Hepatic stellate cell (primary cell): ENCODE measurements around the gene CAPN2.
"Not testable (repeated sequence)": the region's sequence is repeated elsewhere in the genome, so short reads cannot be mapped to it uniquely, and the experiment has no call there.

Experiments
- DNase-seq: peaks from one replicate; pipeline ENCODE4 v3.0.0; 2011; ENCODE audit warnings: low spot score

The CAPN2 gene

DNA sequence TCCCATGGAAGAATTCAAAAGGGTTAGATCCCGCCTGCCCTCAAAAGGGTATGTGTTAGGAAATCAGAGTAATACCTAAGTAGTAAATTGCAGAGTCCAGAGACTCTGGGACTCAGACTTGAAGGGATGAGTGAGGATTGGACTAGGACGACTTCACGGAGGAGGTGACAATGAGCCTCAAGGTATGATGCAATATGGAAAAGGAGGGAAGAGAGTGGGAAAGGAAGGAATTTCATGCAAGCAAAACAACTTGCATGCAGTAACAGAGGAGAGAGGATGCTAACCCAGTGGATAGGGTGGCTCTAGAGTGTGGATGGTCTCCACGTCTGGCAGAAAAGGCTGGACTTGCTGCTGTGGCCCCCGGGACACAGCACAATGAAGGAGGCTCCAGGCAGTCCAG is 4.8 kb downstream of the CAPN2 start:
- DNase-seq: no peak

DNA sequence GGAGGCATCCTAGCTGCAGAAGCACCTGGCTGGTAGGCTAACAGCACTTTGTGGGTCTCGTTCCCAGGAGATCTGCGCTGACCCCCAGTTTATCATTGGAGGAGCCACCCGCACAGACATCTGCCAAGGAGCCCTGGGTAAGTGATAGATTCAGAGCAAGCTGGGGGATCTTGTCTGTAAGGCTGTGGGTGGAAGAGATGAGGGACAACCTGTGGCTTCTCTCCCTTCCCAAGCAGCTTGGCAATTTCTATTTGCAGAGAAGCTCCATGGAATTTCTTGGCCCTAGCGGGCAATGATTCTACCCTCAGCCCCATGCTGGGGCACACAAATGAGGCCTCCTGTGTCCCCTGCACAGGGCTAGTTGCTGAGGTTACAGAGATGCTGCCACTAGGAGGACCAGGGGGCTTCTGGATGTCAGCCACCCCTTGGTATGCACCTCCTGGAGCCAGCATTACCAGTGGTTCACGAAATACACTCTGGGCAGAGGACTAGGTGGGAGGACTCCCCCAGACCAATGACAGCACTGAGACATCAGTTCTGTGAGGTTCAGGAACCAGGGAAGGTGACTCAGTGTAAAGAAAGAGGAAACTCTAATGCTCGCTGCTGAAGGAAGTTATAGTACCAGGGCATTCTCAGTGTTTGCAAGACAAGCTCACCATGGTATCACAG is 5.5 kb downstream of the CAPN2 start:
- DNase-seq: no peak

DNA sequence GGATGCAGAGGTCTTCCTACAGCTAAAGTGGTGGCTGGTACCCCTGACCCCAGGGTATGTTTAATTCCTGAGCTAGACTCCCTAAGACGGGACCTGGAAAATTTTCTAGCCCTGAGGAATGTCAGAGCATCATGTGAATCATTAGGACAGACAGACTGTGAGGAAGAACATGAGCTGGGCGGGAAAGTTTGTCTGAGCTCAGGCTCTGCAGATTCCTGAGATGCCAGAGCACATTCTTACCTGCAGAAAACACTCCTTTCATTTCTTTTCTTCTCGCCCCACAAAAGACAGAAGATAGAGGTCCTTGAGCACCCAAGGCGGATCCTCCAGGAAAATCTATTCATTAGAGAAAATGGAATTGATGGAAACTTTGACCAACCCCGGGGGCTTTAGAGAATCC is 6.5 kb downstream of the CAPN2 start:
- DNase-seq: no peak

DNA sequence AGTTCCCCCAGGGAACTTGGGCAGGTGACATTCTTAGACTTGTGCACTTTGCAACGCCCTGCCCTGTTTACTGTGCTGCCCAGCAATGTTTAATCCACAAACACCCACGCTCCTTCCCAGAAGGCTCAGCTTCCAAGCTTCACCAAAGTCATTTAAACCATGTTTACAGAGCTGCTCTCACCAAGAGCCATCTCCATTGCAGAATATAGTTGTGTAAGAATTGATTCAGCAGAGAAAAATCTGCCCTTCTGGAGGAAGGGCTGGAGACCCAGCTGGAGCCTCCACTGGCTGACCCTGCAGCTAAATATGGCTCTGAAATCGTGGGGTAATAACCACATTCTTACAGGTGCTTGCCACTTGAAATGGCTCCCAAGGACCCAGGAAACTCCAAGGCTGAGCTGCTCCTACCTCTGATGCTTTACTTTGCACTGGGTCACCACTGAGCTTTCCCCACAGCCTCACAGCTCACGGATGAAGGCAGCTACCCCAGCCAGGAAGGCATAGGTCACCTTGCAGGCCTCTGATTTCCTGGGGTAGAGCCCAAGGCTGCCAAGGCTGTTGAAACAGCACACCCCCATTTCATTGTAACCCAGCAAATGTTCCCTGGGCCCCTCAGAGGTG is 8.7 kb downstream of the CAPN2 start:
- DNase-seq: no peak

DNA sequence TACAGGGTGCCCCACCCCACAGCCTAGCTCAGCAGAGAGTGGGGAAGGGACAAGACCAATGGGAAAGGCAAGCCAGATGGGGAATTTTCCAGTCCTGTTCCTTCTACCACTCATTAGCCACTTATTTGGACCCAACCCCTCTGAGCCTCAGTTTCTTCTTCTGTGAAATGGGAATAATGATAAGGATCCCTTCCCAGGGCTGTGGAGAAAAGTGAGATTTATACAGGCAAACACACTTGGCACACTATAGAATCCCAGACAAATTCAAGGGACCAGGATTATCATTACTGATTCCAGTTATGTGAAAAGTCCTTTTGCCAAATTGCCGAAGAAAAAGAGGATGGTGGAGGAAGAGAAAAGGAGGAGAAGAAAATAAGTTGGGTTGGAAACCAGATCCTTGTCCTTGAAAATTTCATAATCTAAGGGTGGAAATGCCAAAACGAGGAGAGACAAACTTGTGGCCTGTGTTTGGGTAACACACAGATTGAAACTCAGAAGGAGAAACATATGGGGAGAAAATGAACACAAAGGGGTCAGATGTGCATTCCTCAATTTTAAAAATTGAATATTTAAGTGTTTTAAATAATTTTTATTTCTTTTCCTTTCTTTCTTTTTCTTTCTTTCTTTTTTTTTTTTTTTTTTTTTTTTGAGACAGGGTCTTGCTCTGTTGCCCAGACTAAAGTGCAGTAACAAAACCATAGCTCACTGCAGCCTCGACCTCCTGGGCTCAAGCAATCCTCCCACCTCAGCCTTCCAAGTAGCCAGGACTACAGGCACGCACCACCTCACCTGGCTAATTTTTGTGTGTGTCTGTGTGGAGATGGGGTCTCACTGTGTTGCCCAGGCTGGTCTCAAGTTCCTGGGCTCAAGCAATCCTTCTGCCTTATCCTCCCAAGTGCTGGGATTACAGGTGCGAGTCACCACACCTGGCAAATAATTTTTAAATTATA is 9.6 kb downstream of the CAPN2 start:
- no peak for DNase-seq

DNA sequence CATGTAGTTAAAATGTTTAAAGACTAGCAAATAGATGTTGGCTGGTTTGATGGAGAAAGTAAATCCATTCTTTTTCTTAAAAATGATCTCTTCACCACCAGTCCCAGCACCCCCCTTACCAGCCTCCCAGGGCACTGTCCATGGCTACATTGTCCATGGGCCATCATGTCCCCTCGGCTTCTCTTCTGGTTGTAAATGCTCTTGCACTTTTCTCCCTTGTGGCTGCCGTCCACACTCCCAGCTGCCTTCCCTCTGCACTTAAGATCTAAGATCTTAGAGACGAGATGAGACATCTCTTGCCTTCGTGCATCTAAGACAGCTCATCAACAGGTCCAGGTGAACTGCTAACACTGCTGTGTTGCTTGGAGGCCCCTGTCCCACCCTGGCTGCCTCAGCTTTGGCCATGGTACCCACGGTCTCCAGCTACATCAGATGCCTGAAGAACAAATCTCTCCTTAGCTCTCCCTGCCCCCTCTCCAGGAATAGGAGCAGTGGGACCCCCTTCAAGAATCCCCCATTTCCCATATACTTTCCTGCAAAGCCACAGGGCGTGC is 11.1 kb downstream of the CAPN2 start:
- DNase-seq: no peak

DNA sequence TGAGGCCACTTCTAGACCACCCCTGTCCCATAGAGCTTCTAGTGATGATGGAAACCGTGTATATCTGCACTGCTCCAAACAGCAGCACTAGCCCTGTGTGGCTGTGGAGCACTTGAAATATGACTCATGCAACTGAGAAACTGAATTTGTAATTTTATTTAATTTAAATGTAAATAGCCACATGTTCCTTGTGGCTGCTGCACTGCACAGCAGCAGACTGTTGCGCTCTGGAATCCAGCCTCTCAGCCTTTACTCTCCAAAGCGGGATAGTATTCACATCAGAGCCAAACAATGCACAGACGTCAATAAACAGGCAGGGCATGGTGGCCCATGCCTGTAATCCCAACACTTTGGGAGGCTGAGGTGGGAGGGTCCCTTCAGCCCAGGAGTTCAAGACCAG is 12.0 kb downstream of the CAPN2 start:
- DNase-seq: no peak

DNA sequence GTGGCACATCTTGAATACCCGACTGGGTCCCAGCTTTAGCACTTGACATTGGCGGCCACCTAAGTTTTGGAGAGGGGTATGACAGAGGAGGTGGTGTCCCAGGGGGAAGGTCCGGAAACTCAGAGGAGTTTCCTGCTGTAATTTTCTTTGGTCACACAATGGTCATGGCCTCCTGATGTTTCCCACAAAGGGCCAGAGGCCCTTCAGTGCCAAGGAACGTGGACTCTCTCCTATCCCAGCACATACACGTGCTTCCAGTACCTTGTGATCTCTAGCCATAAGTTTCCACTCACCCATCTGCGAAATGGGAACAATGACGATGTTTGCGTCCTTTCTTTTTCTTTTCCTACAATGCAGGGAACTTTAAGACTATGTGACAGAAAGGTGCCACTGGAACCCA is 13.2 kb downstream of the CAPN2 start:
- DNase-seq: no peak

DNA sequence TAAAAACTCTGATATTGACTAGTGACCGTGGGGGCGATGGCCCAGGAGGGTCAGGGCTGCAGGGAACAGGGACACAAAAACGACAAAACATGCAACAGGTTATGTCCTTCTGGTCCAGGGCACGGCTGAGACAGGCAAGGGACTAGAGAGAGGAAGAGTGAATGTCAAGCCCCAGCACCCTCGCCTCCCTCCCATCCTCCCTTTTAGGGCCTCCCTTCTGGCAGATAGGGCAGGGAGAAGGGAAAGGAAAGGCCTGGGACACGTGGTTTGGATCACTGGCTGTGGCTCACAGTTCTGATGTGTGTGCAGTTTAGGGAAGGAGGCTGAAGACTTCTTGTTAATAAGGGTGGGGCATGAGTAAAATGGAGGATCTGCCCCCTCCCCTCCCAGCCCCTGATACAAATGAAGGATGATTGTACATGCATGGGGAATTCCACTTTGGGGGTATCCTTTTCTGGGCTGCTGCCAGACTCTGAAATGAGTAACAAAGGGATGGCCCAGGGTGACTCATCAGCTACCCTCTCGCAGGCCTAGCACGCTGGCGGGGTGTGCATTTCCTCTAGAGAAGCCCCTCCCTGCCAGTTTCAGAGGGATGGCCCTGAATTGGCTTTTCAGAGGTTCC is 14.2 kb downstream of the CAPN2 start:
- DNase-seq: peak; percentile 87

DNA sequence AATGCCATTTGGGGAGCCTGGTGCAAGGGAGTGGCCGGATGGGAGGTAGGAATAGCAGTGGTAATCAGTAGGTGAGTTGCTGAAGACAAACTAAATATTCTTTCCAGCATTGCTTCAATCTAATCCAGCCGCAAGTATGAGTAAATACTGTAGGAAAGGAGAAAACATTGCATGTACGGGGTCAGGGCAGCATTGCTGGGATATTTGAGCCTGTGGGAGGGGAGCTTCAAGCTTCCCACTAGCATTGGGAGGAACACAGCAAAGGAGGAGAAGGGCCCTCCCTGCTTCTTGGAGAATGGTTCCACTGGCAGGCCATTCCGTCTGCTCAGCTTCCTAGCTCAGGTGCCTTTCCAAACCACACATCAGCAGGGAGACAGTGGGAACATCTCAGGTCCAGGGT is 15.2 kb downstream of the CAPN2 start:
- DNase-seq: no peak

DNA sequence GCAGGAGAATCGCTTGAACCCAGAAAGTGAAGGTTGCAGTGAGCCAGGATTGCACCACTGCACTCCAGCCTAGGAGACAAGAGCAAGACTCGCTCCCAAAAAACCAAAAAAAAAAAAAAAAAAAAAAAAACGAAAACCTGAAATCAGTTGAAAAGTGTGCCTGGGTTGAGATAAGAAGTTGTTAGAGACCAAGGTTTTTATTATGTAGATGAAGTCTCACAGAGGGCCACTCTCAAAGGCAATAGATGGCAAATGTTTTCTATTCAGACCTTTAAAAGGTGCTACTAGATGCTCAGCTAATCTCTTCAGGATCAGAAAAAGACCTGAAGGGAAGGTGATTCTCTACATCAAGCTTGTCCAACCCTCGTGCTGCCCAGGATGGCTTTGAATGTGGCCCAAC is 17.6 kb downstream of the CAPN2 start:
- DNase-seq: no peak

DNA sequence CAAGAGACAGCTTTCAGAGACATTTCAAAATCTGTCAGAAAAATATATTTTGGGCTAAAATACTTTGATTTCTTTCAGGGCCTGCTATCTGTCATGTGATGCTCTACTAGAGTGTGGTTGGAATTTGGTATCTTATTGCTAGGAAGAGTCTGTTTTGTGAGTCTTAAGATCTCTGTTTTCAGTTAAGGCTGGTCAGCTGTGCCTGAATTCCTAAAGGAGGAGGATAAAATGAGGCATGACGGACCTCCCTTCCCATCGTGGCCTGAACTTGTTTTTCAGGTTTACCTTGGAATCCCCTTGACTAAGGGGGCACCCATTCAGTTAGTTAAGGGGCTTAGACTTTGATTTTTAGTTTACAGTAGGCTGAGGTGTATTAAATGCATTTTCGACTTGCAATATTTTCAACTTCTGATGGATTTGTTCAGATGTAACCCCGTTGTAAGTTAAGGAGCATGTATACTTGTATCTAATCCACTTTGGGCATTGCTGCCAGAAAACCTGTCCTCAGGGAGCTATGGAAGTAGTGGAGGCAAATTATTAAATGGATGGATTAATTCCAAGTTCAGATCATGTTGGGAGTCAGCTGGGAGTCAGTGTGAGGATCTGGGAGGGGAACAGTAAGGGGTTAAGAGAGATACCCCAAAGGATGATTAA is 18.3 kb downstream of the CAPN2 start:
- DNase-seq: no peak

DNA sequence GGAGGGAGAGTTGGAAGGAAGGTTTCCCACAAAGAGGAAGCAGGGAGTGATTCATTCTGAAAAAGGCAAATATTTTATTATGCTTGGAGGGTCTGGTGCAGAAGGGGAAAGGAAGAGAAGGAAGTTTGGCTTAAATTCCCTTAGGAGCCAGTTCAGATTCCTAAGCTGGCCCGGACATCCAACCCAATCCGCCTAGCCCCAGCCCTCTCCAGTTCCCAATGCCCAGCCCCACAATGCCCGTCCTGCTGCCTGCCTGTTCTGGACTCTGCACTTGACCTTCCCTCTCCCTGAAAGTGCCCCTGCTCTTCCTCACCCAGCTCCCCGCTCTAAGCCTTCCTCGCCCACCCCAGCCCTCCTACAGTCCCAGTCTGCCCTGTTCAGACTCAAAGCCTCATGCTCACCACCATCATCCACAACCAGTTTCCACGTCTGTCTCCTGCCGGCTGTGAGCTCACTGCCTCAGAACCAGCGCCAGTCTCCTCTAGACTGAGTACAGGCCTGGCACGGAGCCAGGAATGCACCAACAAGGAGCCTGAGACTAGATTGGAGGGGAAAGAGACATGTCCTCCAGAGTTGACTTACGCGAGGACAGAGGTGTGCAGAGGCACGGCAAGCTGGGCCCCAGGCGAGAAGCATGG is 18.9 kb downstream of the CAPN2 start:
- peak; percentile 65 for DNase-seq

DNA sequence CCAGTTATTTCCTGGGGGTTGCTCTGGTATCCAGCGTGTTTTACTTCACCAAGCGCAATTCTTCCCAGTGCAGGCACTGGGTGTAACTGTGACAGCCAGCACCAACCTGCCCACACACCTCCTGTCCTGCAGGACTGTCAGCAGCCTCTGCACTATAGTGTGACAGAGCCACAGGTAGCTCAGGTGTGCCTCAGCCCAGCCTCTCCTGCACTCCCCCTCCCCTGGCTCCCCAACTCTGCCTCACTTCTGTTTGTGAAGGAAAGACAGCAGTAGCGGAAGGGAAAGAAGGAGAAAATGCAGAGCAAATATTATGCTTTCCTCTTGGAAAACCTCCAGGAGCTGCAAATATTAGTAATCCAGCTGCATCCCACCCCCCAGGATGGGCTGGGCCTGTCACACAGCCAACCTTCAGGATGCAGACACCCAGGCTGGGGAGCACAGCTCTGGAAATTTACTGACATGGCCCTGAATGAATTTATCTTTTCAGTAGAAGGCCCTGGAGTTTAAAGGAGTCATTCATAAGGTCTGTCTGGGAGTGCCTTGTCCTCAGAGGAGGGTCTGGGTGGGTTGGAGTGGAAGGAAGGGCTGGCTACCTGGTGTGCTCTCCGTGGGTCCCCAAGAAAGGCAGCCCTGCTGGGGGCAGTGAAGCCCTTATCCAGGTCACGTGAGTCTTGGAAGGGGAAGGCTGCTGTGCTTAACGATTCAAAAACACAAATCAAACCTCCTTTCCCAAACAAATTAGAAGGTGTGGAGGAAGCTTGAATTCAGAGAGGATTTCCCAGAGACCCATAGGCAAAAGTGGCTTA is 20.9 kb downstream of the CAPN2 start:
- no peak for DNase-seq

DNA sequence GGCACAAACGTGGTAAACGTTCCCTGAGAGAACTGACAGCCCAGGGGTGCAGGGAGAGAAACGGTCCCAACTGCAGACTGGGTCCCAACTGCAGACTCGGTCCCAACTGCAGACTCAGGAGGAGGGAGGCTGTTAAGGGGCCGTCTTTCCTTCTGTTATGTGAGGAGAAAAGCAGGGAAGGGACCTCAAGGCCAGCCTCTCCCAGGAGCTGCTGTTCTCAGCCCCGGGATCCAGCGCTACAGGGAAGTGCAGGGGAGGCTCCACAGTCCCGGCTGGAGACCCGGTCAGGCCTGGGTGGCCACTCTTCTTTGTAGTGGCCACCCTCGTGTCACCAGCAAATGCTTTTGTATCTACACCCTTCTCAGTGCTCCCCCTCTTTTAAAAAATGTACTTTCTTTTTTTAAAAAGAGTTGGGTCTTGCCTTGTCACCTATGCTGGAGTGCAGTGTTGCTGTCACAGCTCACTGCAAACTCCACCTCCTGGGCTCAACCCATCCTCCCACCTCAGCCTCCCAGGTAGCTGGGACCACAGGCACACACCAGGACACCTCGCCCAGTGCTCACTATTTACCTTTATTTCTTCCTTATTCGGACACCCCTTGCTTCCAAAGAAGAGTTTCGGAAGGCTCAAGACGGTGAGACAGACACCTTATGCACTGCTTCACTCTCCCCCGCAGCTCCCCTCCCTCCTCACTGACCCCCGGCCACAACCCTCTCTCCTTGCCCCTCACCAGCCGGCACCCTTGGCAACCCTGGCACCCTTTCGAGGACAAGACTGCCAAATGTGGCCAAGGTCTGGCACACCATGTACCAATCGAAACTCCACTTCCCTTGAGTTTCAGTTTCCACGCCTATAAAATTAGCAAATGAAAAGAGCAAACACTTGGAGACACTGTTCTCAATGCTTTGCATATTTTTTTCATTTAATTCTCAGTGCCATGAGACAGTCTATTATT is 21.8 kb downstream of the CAPN2 start:
- DNase-seq: no peak

DNA sequence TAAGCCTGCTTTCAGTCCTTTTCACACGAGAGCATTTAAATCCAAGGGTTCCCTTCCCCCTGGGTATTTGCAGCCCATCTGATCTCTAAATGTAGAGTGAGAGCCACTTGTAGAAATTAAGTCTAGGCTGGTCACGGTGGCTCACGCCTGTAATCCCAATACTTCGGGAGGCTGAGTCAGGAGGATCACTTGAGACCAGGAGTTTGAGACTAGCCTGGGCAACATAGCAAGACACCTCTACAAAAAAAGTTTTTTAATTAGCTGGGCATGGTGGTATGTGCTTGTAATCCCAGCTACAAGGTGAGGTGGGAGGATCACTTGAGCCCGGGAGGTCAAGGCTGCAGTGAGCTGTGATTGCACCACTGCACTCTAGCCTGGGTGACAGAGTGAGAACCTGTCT is 24.3 kb downstream of the CAPN2 start:
- DNase-seq: not testable (repeated sequence)

DNA sequence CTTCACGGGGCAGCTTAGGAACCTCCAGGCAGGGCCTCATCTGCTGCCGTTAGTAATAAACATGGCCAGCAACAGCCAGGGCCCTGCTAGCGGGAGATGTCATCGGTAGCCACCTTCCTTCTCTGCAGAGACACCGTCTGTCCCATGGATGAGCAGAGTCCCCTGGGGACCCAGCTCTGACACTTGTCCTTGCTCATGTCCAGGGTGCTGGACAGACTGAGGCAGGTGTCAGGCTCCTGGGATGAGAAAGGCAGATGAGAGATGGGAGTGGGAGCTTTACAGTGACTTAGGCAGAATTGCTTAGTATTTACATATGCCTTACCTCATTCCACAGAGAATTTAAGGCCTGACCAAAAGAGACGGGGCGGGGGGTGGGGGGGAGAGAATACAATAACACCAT is 25.0 kb downstream of the CAPN2 start:
- no peak for DNase-seq

DNA sequence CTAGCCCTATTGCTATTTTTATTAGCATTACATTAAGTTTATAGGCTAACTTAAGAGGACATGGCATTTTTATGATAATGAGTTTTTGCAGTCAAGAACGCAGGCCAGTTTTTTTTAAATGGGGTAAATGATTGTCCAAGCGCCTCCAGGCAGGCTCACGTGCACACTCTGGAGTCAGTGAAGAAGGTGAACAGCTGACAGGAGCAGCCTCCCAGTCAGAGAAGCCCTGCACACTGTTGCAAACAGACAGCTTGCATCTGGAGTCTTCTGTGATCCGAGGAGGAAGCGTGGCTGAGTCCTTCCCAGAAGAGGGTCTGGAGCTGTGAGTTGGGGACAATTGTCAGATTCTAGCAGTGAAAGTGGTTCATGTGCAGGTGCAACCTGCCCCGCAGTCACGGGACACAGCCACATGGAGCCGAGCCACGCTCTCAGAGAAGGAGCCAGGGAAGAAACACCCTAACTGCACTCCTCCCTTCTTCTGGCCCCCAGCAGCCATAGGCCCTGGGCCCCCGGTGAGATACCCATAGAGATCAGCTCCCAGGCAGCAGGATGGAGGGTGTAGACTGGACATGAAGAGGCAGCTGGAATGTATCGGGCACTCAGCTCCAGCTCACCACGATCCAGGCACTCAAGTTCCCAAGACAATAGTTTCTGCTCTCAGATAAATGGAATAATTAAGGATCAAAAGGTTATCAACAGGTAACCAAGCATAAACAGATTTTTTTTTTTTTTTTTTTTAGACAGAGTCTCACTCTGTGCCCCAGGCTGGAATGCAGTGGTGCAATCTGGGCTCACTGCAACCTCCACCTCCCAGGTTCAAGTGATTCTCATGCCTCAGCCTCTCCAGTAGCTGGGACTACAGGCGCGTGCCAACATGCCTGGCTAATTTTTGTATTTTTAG is 26.4 kb downstream of the CAPN2 start:
- no peak for DNase-seq
